Tibial artery (tissue), 4 donors: Measurements from ENCODE around the gene SEPTIN12.

Experiments
- DNase-seq, 2 donors: peaks; one replicate each; pipeline ENCODE4 v3.0.0-alpha.2; 2019
- H3K27ac ChIP-seq, 2 donors: fragments of 200-600 bp; sonication (generic) in 1 of 2; 1 replicate in 1 of 2; 2 replicates in 1 of 2; pipeline ENCODE4 v1.5.1; 2018 to 2019; ENCODE audit warnings: mild to moderate bottlenecking in 1 of 2
- H3K27me3 ChIP-seq, 2 donors: fragments of 200-600 bp; sonication (generic) in 1 of 2; one replicate each; pipeline versions ENCODE4 v1.5.1 to v1.6.0; 2016 to 2019
- H3K36me3 ChIP-seq, 3 donors: fragments of 200-600 bp; sonication (generic) in 2 of 3; one replicate each; pipeline ENCODE4 v1.5.1; 2016 to 2019; ENCODE audit warnings: mild to moderate bottlenecking in 2 of 3
- H3K4me1 ChIP-seq, 4 donors: fragments of 200-600 bp; sonication (generic) in 2 of 4; 1 replicate in 3 of 4; 2 replicates in 1 of 4; pipeline ENCODE4 v1.5.1; 2016 to 2019
- H3K4me3 ChIP-seq, 2 donors: fragments of 200-600 bp; sonication (generic) in 1 of 2; 1 replicate in 1 of 2; 2 replicates in 1 of 2; pipeline ENCODE4 v1.5.1; 2018 to 2019; ENCODE audit warnings: mild to moderate bottlenecking in 2 of 2
- H3K9me3 ChIP-seq, 3 donors: fragments of 200-600 bp; sonication (generic) in 1 of 3; one replicate each; pipeline ENCODE4 v1.5.1; 2016 to 2019
- intact Hi-C: fragments of 100-400 bp; cut with DNase I; formaldehyde crosslinking; loops from one replicate; pipeline ENCODE4 v1.15.0; 2023; ENCODE audit warnings: low total_unique reads
- TF ChIP-seq, protein P1 (sequence below), 2 experiments: fragments of 200-600 bp in 1 of 2; fragments of 450-650 bp in 1 of 2; IDR thresholded peaks; one replicate each; pipeline ENCODE4 v1.5.1; 2017 to 2019; ENCODE audit warnings: antibody characterized with exemption in 2 of 2, mild to moderate bottlenecking in 1 of 2, moderate library complexity in 1 of 2

The SEPTIN12 gene

DNA sequence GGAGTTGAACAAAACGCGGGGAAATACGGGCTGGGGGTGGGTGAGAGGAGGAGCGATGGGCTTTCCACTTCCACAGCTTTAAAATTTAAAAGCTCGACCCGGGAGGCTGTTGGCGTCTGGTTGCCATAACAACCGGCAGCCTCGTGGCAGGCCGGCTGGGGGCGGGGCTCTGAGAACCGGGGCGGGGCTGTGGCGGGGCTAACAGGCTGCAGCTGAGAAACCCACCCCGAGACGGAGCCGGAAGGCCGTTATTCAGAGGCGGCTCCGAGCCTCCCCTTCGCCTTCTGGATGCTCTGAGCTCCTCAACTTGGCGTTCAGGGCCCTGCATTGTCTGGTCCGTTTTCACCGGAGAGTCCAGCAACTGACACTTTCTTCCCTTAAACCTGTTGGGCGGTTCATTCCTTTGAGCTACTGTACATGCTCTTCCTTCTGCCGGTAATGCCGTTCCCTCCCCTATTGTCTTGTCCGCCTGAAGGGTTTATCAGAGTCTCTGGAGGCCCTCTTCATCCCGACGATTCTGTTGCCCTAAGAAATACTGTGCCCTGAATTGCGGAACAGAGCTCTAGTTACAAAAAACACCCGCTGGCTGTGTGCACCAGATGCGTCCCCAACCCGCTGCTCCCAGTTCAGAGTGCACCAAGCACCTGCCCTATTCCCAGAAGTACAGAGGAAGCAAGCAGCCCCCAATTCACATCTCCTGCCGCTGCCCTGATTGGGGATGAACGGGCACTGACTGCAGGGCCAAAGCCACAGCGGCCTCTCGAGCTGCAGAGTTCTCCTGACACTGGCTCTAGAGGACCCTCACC, 53.2 kb downstream of the SEPTIN12 start:
- intact Hi-C loops, result no loop called here
- Histone ChIP-seq H3K4me1 (peaks cover 0 to 18% (median 11%) of the 10 kb centered on the region in 4 donors), H3K27ac (peak overlapping the region; percentile 76 to 81), H3K27me3 (no peaks in the 10 kb centered on the region), H3K36me3 (peaks cover 0 to 13% (median 13%) of the 10 kb centered on the region in 3 donors), H3K4me3 (peak overlapping the region; percentile 76 to 83), H3K9me3 (no peaks in the 10 kb centered on the region)
- TF ChIP-seq, protein P1, sequence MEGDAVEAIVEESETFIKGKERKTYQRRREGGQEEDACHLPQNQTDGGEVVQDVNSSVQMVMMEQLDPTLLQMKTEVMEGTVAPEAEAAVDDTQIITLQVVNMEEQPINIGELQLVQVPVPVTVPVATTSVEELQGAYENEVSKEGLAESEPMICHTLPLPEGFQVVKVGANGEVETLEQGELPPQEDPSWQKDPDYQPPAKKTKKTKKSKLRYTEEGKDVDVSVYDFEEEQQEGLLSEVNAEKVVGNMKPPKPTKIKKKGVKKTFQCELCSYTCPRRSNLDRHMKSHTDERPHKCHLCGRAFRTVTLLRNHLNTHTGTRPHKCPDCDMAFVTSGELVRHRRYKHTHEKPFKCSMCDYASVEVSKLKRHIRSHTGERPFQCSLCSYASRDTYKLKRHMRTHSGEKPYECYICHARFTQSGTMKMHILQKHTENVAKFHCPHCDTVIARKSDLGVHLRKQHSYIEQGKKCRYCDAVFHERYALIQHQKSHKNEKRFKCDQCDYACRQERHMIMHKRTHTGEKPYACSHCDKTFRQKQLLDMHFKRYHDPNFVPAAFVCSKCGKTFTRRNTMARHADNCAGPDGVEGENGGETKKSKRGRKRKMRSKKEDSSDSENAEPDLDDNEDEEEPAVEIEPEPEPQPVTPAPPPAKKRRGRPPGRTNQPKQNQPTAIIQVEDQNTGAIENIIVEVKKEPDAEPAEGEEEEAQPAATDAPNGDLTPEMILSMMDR (IDR thresholded peaks at IDR 0.05), result no peak
- DNase-seq, result peak; percentile 89 to 93

DNA sequence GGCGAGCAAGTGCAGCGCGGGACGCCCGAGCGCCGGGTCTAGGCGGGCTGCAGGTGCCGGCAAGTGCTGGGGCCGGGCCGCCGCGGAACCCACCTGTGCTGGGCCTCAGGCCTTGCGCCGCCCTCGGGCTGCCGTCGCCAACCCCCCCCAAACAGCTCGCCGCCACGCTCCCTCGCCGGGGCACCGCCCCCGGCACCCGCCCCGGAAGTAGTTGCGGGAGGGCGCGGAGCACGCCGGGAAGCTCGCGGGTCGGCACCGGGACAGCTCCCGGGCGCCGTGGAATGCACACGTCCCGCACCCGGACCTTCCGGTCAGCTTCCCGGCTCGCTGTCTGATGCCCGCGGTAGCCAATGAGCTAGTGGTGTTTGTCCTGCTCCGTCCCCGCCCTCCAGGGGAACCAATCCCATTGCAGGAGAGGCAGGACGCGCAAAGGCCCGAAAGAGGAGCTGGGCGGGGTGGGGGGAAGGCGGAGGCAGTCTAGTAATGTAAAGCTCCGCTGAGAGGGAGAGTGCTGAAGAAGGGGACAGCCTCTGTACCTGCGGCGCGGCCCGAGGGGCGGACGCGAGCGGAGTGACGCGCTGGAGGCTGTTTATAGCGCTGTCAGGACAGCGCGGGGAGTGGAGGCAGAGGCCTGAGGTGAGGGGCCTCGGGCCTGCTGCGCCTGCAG, 53.9 kb downstream of the SEPTIN12 start, which contains the start of the genes ANKS3 and DNAAF8:
Gene ANKS3 (minus strand): TSS at position 209 of the 667 bp plus-strand sequence. CDS start 4,122 bp downstream, outside the sequence.
Gene DNAAF8 (plus strand): TSS at position 475 of the 667 bp plus-strand sequence. CDS start 1,978 bp downstream, outside the sequence.
- intact Hi-C loops, result no loop called here
- Histone ChIP-seq H3K4me3 (peak within 1 kb of the TSS; percentile 76 to 83), H3K9me3 (no peaks in the 10 kb centered on the region), H3K27me3 (no peaks in the 10 kb centered on the region), H3K27ac (peak within 1 kb of the TSS; percentile 76 to 81), H3K36me3 (peaks cover 7 to 21% (median 21%) of the 10 kb centered on the region in 3 donors), H3K4me1 (peaks cover 0 to 18% (median 11%) of the 10 kb centered on the region in 4 donors)
- peak; percentile 98 to 99 for DNase-seq
- TF ChIP-seq, protein P1 (IDR thresholded peaks at IDR 0.05), result no peak

DNA sequence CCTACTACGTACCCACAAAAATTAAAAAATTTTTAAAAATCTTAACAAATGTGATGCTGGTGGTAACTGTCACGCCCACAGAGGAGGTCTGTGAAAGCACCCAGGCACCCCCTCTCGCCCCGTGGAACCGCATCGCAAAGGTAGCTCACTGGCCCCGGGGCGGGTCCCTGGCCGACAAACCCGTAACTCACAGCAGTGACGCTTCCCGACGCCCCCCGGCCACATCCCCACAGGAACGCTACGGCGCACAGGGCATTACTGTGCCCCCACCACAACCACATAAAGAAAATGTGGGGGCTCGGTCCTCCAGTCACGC, 54.4 kb downstream of the SEPTIN12 start:
- Histone ChIP-seq H3K4me3 (peak overlapping the region; percentile 76 to 83), H3K36me3 (peaks cover 9 to 26% (median 25%) of the 10 kb centered on the region in 3 donors), H3K4me1 (peaks cover 0 to 18% (median 11%) of the 10 kb centered on the region in 4 donors), H3K27me3 (no peaks in the 10 kb centered on the region), H3K9me3 (no peaks in the 10 kb centered on the region), H3K27ac (peak overlapping the region; percentile 76 to 81)
- TF ChIP-seq, protein P1 (IDR thresholded peaks at IDR 0.05), result no peak
- intact Hi-C loops, result no loop called here
- DNase-seq, result no peak

DNA sequence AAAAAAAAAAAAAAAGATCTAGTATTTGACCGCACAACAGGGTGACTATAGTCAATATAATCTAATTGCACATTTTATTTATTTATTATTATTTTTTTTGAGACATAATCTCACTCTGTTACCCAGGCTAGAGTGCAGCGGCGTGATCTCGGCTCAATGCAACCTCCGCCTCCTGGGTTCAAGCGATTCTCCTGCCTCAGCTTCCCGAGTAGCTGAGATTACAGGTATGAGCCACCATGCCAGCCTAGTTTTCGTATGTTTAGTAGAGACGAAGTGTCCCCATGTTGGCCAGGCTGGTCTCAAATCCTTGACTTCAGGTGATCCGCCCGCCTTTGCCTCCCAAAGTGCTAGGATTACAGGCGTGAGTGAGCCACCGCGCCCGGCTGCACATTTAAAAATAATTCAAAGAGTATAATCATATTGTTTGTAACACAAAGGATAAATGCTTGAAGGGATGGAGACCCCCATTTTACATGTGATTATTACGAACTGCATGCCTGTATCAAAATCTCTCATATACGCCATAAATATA, 54.9 kb downstream of the SEPTIN12 start:
- Histone ChIP-seq H3K27me3 (no peaks in the 10 kb centered on the region), H3K4me3 (peak overlapping the region; percentile 76 to 83), H3K4me1 (peaks cover 0 to 18% (median 11%) of the 10 kb centered on the region in 4 donors), H3K9me3 (no peaks in the 10 kb centered on the region), H3K36me3 (peaks cover 9 to 30% (median 30%) of the 10 kb centered on the region in 3 donors), H3K27ac (peak overlapping the region; percentile 76 to 81)
- no peak for DNase-seq
- intact Hi-C loops, result no loop called here
- TF ChIP-seq, protein P1 (IDR thresholded peaks at IDR 0.05), result no peak

DNA sequence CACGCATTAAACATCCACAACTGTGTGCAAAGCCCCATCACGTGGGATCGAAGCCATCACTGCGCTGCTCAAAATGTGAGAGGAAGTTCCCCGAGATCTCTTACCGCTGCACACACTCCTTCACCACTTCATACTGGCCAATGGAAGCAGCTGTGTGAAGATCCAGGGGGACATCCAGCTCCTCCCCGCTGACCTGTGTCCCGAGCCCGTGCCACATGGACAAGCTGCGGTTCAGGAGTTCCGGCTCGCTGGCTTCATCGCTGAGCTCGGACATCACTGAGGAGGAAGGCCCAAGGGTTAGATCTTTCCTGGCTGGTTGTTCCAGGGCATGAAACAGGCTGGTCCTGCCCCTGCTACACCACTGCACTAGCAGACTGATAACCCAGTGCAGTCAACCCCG, 58.3 kb downstream of the SEPTIN12 start:
- TF ChIP-seq, protein P1 (IDR thresholded peaks at IDR 0.05), result no peak
- H3K36me3 ChIP-seq, result peaks cover 25 to 64% (median 49%) of the 10 kb centered on the region in 3 donors
- no peak overlapping the region for H3K27ac ChIP-seq
- no peaks in the 10 kb centered on the region for H3K27me3 ChIP-seq
- H3K4me1 ChIP-seq, result peaks cover 0 to 11% (median 5%) of the 10 kb centered on the region in 4 donors
- H3K9me3 ChIP-seq, result no peaks in the 10 kb centered on the region
- intact Hi-C loops, result no loop called here
- H3K4me3 ChIP-seq, result no peak overlapping the region
- no peak for DNase-seq
